Activated CD8-positive, alpha-beta memory T cell treated with anti-CD3 and anti-CD28 coated beads for 48 hours (primary cell): ENCODE results near the gene PPP1R7.
"Not testable (repeated sequence)": the region's sequence is repeated elsewhere in the genome, so short reads cannot be mapped to it uniquely, and the experiment has no call there.

Source experiments
- DNase-seq, 3 experiments: peaks; one replicate each; pipeline ENCODE4 v3.0.0-alpha.2; 2020; ENCODE audit warnings: low read depth in 2 of 3, low spot score in 2 of 3

Gene PPP1R7

DNA sequence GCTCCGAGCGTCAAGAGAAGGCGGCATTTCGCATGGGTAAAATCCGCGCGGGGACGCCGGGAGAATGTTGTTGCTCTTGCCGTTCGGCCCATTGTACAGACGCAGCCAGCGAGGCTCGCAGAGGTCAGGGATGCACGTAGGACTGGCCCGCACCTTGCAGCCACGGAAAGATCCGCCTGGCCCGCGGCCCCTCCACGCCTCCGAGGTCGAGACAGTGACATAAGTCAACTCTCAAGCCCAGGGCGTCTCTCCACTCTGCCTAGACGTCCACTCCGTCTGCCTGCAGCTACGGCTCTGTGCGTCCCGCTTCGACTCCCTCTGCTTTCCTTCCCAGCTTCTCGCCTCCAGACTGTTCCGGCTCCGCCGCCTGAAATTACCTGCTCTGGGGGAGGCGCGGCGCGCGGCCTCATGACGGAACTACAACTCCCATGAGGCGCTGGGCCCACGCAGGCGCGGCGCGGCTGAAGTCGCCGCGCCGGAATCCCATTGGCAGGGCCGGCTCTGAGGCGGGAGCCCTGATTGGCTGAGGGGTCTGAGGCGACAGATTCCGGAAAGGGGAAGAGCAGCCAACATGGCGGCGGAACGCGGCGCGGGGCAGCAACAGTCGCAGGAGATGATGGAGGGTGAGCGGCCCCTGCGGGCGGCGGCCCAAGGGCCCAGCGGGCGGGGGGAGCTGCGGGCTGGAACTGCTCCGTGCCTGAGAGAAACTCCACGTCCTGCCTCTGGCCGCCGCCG, at the start of gene PPP1R7:
TSS of gene PPP1R7 (plus strand) at position 543 of the 735 bp plus-strand sequence. CDS start at position 572, 29 bp downstream.
- DNase-seq = peak; percentile 82 to 93 (median 83)

DNA sequence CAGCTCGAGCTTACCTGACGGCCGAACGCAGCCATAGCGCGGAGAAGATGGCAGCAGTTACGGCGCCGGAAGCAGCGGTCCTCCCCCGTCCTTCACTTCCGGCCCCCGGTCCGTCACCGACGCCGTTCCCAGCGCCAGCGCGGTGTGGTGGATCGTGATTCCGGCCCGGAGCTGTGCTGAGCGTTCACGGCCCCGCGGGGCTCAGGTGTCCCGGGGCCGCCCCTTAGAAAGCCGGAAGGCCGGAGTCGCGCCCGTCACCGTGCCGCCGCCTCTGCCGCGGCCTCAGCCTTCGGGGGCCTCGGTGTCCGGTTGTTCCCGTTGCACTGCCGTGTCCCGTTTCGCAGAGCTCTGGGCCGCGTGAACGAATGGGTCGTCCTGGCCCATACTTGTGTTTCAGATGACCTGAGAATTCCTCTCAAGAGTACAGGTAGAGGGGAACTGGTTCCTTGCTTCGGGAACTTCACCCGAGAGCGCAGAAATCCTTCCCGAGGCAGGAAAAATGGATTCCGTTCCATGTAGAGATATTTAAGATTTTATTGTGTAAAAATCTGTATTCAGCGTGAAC, 47.9 kb upstream of the PPP1R7 start, which contains the start of gene MTERF4:
TSS of gene MTERF4 (minus strand) at position 49 of the 565 bp plus-strand sequence. CDS start at position 35, 14 bp downstream.
- peak; percentile 73 to 87 (median 83) for DNase-seq

DNA sequence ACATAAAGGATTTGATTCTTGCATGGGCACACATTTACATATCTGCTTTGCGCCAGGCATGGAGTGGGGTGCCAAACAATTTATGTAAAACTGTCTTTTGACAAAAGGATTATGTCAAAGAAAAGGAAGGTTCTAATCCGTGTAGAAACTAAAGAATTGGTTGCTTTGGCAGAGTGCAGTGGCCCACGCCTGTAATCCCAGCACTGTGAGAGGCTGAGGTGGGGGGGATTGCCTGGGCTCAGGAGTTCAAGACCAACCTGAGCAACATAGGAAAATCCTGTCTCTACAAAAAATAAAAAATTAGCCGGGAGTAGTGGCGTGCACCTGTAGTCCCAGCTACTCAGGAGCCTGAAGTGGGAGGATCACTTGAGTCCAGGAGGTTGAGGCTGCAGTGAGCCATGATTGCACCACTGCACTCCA, 47.1 kb upstream of the PPP1R7 start:
- DNase-seq = no peak

DNA sequence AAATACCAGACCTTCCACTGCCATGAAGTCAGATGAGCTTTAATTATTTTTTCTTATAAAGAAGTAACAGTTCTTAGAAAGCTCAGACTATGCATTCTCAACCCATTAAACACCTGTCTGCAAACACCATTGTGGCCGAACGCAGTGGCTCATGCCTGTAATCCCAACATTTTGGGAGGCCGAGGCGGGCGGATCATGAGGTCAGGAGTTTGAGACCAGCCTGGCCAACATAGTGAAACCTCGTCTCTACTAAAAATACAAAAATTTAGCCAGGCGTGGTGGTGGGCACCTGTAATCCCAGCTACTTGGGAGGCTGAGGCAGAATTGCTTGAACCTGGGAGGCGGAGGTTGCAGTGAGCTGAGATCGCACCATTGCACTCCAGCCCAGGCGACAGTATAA, 45.7 kb upstream of the PPP1R7 start:
- not testable (repeated sequence) for DNase-seq

DNA sequence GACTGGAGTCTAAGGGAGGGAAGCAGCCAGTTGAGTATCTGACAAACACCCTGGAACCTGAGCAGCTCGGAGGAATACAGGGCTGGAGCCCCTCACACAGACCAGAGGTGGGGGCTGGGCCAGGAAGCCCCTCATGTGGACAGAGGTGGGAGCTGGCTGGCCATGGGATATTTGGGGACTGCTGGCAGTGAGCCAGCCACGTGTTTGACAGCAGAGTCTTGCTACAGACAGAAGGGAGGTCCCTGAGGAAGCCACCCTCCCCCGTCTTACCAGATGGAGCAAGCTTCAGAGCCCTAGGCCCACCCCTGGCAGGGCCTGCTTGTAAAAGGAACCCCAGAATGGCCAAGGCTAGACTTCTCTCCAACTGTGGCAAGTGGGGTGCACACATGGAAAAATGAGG, 44.6 kb upstream of the PPP1R7 start:
- no peak for DNase-seq

DNA sequence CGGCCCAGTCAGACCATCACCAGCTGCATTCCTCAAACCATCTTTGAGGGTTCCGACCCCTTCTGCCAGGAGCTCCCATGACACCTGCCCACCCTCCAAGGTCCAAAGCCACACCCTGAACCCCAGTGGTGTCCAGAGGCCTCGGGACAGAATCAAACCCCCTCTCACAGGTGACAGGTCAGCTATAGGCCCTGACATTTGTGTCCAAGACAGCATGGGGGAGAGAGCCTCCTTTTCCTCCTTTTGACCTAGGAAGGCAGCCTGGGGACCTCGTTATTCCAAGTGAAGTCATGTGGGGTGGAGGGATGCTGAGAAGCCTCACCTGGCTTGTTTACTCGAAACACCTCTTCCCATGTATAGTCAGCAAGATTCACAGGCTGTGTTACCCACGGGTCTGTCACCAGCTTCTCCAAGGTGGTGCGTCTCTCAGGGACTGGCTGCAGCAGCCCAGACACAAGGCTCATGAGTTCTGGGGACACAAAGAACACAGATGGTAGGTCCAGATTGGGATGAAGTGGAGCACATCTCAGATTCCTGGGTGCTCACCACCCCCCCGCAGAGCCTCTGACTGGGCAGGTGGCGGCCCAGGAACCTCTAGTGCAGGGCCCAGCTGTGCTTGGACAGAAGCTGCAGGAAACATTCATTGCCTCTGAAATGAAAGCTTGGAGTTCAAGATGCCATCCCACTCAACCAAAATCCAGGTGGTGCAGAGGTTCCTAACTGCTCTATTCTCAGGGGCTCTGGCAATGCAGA, 43.1 kb upstream of the PPP1R7 start:
- no peak for DNase-seq

DNA sequence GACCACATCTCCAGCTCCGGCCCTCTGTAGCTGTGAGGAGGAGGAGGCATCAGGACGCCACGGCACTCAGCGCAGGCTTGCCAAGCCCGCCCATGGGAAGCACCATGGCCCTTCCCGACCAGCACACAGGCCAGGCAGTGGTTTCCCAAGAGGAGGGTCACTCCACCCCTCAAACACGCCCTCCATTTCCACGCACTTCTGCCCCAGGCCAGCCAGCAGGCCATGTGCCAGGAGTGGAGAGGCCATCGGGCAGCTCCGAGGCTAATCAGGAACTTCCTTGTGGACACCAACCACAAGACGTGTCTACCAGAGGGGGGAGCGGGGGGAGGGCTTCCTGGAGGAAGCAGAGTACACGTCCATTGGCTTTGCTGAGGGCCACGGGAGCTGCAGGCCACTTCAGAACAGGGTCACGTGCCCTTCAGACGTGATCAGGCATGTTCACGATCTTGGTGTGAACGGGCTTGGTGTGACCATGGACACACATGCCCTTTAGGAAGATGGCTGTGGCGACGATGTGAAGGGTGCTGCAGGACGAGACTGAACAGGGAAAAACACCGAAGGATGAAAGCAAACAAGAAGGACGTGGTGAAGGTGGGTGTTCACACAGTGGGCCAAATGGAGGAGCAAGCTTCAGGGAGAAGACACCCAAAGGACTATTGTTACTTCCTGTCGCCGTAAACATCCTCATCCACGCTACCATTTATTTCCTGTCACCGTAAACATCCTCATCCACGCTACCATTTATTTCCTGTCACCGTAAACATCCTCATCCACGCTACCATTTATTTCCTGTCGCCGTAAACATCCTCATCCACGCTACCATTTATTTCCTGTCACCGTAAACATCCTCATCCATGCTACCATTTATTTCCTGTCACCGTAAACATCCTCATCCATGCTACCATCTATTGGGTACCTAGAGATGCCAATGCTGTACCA, 41.7 kb upstream of the PPP1R7 start:
- DNase-seq = no peak

DNA sequence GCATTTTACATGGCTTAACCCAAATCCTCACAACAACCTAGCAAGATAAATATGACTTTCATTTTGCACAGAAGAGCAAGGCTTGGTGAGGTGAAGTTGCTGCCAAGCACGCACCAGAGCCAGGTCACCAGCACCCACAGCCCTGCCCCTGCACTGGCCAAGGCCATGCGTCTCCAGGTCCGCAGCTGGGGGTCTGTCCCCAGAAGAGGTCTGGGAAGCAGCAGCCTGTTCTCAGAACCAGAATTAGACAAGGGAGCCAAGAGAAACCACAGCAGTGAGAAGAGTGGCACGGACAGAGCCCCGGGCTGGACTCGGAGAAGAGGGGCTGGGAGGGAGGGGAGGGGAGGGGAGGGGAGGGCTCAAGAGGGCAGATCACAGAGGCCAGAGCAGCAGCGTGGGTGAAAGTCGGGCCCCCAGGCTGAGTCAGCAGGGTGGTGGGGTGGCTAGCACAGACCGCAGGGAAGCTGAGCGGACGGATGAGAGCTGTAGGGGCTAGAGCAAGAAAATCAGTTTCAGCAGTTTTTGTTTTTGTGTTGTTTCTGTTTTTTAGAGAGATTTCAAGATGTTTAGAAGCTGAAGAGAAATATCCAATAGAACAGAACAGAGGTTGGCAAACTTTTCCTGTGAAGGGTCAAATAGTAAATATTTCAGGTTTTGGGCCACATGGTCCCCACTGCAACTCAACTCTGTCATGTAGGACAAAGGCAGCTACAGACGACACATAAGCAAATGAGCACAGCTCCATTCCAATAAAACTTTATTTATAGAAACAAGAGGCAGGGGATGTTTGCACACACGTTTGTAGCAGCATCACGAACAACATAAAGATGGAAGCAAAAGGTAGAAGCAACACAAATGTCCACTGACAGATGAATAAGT, 40.8 kb upstream of the PPP1R7 start:
- no peak for DNase-seq

DNA sequence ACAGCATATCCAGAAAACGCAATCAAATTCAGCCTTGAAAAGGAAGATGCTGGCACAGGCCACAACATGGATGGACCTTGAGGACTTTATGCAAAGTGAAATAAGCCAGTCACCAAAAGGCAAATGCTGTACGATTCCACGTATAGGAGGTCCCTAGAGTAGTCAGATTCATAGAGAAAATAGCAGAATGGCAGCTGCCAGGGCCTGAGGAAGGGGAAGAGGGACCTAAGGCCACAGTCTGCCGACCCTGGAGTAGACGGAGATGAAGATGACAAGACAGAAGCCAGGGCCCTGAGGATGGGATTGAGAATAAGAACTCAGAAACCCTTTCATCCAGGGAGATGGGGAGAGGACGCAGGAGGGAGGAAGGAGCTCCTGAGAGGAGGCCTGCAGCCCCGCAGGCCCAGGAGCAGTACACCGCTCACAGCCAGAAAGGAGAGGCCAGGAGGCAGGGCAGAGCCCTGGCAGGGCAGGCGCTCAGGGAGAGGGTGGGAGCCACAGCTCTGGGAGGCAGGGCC, 40.1 kb upstream of the PPP1R7 start:
- DNase-seq = no peak

GRCh38 chr2:241110607-241111439, 39.4 kb upstream of the PPP1R7 start:
- DNase-seq = no peak

DNA sequence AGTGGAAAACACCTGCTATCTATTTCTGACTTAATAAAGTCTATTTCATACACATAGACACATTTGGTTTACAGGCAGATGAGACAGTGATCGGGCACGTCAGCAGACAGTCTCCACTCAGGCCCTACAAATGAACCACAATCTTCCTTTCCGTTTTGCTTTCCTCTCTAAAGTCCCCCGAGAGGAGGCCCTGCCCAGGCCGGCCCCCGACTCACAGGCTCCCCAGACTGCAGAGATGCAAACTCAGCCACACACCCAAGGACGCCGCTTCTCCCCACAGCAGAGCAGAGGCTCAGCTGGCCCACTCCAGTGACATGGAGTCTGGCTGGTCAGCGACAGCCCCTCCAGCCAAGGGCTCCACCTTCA, 38.8 kb upstream of the PPP1R7 start:
- no peak for DNase-seq

DNA sequence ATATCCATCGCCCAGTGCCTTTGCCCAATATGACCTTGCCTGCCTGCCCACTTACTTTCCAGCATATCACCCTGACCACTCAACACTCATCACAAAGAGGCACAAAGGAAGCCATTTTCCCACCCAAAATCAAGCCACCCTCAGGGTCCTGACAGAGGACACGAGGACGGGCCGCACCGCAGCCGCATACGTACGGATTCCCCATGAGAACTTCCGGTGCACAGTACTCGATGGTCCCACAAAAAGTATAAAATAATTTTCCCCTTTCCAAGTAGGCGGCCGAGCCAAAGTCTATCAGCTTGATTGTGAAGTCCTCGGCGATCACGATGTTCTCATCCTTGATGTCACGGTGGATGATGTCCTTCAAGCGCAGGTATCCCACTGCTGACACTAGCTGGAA, 38.2 kb upstream of the PPP1R7 start:
- DNase-seq = no peak

DNA sequence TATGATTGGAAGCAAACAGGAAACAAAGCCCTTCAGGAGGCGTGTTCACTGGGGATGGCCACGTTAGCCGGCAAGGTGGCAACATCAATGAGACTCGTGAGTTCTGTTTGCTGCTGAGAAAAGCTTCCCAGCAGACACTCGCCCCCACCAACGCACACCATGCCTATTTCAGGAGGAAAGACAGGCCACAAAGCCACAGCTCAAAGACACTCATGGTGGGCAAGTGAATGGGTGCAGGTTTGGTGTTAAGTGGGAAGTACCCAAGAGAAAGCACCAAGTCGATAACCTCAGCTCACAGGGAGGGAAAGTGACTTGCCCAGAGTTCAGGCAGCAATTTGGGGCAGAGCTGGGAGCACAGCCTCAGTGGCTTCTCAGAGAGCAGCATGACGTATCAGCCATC, 37.7 kb upstream of the PPP1R7 start:
- DNase-seq = peak in 1 of 3 experiments; percentile 33

DNA sequence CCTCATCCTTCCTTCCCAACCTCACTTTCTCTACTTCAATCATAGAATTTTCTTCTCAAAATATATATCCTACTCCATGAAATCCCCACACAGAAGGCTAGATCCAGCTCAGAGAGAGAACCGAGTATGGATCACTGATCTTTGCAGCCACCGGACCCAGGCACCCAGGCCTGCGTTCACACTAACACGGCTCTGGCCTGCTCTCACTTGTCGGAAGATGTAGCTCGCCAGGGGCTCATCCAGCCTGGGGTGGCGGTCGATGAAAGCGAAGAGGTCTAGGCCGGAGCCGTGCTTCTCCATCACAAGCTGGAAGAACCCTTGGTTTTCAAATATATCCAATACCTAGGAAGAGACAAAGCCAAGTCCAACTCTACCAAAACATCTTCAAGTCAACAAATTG, 35.4 kb upstream of the PPP1R7 start:
- DNase-seq = no peak

- no peak for DNase-seq
Observed at GRCh38 chr2:241115361-241115760, 34.9 kb upstream of the PPP1R7 start.

DNA sequence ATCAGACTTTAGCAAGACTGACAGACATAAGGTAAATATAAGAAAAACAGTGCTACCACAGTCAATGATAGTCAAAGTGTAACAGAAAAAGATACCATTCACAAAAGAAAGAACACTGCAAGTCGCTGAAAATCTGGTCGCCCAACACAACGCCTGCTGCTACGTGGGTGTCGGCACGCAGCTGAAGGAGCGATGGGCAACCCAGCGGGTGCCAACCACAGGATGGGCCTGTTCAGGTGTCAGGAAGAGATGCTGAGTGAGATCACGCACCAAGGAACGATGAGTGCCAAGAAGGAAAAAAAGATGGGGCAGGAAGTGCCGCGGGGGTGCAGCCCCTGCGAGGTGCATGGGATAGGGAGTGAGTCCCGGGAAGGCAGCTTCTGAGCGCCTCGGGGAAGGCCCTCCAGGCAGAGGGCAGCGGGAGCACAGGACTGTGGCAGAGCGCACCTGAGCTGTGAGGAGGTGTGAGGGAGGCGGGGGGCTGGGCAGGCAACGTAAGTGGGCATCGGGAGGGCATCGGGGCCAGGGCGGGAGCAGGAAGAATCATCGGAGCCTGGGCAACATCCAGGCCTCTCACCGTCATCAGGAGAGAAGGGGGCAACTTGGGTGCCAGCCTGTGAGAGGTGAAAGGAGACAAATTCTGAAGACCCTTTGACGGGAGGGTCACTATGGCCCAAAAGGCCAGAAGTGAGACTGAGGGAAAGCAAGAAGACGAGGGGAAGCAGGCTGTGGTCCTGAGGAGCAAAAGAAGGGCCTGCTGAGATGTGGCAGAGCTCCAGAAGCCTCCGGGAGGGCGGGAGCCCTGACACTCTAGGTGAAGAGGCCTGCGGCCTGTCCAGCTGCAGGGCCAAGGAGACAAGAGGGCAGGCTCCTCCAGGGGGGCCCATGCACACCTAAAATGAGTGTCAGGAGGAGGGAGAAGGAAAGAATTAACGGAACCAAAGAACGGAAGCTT, 33.4 kb upstream of the PPP1R7 start:
- no peak for DNase-seq

DNA sequence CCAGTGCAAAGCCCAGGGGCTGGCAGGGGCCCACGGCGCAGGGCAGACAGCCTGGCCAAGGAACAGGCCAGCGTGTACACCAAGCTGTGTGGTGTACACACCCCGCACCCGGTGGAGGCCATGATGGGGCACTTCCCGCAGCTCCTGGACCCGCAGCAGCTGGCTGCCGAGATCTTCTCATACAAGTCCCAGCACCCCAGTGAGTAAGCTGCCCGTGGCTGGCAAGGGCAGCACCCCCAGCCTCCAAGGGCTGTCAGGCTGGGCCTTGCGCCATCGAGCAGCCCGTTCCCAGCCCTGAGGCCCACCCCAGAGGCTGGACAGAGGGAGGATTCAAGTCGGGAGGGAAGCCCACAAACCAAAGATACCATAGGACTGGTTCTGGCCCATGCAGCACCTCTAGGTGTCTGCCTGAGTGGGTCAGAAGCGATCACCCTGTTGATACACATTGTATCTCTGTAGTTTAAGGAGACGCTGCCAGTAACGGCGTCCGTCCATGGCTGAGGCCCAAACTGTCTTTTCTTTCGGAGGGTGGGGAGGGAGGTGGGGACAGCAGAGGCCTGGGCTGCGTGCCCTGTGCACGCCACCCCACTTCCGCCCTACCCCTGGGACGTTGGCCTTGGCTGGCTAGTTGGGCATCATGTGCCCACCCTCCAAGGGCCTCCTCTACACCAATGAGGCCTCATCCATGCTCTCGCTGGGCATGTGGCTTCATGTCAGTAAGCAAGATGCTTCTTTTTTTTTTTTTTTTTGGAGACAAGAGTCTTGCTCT, 31.3 kb upstream of the PPP1R7 start:
- DNase-seq = no peak
